HG03432 (cell line): ENCODE results near the gene SPATS2.

Experiments used
- ATAC-seq: cut with Tn5 transposase; IDR thresholded peaks from one replicate; pipeline ENCODE4 v1.9.1; 2021; ENCODE audit warnings: mild to moderate bottlenecking, moderate library complexity; ENCODE audit not compliant: unreplicated experiment

The SPATS2 gene

GRCh38 chr12:49458816-49459215, 91.6 kb downstream of the SPATS2 start:
- ATAC-seq = no peak

DNA sequence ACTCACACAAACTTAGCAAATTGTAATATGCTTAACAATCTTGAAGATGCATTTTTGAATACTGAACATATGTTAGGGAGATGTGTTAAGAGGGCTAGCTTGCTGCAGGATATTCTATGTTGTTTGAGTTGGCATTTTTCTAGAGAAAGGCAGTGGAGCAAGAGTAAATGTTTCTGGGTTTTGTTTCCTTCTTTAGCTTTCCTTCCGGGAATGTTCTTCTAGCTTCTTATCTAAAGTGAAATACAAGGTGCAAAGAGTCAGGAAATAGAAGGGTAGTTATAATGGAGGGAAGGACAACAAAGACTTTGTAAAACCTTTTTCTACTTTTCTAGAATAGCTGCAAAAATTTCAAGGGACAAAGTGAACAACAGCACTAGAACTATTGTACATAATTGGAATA, 94.0 kb downstream of the SPATS2 start:
- no peak for ATAC-seq

GRCh38 chr12:49462083-49462744, 95.0 kb downstream of the SPATS2 start:
- no peak for ATAC-seq

GRCh38 chr12:49465132-49465531, 97.9 kb downstream of the SPATS2 start:
- ATAC-seq = no peak

- no peak for ATAC-seq
These were observed 103.7 kb downstream of the SPATS2 start for GRCh38 chr12:49470986-49471385.

- no peak for ATAC-seq
These were observed 104.3 kb downstream of the SPATS2 start for GRCh38 chr12:49471557-49471956.

DNA sequence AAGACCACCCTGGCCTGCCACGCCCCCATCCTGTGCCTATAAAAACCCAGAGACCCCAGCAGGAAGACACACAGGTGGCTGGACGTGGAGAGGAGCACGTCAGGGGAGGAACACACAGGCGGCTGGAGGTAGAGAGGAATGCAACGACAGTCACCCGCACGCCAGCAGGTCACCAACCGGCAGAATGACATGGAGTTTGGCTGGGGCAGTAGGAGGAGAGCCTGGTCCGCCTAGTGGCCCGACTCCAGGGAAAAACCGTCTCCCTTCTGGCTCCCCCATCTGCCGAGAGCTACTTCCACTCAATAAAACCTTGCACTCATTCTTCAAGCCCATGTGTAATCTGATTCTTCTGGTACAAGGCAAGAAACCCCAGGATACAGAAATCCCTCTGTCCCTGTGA, 108.8 kb downstream of the SPATS2 start:
- ATAC-seq = no peak

DNA sequence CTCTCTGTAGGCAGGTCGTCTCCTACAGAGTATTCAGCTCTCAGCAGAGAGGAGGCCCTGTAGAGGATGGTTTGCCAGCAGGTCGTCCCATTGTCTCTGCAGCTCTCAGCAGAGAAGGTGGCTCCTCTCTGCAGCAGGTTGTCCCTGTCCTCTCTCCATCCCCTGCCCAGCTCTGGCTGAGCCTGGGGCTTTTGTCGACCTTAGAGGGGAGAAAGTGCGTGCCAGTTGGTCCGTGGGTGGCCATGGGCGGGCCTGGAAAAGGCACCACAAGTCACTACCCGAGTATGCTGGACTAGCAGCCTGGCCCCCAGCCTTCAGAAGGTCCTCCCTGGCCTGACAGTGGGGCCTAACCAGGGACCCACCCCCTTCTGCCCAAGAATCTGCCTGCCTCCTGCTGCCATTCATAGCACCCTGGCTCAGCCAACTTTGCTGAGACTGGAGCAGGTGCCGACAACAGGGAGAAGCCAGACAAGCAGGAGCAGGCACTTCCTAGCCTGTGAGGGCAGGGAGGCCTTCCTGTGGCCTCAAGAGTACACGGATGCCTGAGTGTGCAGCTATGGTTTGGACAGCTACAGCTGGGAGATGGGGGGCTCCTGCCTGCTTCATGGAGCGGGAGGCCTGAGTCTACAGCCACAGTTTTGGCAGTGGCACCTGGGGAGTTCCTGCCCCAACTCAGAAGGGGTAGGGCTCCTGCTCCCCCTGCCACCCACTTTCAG, 111.8 kb downstream of the SPATS2 start:
- no peak for ATAC-seq

DNA sequence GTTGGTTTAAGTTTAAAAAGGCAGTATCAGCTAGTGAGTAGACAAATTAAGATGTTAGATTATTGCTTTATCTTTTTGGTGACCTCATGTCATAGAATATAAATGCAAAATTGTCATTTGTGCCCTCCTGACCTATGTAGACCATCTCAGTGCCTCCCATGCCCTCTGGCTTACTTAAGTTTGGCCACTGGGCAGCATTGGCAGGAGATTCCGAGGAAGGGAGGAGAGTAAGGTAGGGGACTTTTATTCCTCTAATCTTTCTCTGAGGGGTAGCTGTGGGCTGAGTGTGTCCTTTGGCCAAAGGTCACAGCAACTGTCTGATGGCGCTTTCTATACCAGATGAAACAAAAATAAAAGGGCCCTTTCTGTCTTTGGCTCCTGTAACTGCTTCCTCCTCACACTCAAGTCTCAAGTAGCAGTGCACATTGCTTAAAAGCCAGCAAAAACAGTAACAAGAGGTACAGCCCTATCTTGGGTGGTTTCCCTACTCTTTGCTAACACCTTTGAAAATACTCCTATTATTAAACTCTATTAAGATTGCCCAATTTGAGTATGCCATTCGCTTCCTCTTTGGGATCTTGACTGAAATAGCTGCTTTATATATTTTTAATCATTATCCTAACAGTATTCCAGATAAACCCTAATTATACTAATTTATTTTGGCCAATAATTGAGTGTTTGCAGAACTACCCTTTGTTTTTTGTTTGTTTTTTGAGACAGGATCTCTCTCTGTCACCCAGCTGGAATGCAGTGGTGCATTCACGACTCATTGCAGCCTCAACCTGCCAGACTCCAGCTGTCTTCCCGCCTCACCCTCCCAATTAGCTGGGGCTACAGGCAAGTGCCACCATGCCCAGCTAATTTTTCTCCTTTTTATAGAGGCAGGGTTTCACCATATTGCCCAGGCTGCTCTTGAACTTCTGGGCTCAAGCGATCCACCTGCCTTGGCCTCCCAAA, 115.1 kb downstream of the SPATS2 start:
- no peak for ATAC-seq

DNA sequence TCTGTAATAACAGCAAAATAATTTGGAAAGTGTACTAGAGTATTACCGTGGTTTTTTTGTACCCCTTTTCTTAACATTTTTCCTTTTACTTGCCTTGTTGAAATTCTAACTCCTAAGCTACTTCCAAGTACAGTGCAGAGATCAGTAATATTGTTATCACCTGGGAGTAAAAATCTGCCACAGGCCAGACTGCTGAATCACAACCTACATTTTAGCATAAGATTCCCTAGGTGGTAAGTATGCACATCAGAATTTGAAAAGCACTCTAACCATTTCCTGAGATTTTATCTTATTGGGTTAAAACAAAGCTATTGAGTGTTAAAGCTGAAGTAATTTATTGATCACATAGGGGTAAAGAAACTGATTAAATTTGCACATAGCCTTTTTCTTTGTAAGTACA, 116.4 kb downstream of the SPATS2 start:
- no peak for ATAC-seq

DNA sequence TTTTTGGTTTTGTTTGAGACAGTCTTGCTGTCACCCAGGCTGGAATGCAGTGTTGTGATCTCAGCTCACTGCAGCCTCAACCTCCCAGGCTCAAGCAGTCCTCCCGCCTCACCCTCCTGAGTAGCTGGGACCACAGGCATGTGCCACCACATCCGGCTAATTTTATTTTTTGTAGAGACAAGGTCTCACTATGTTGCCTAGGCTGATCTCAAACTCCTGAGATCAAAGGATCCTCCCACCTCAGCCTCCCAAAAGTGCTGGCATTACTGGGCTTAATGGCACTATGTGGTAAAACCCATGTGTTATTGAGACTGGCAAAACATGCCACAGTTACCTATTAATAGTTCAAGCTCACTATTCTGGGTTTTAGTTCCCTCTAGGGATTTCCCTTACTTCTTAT, 120.3 kb downstream of the SPATS2 start:
- ATAC-seq = no peak

DNA sequence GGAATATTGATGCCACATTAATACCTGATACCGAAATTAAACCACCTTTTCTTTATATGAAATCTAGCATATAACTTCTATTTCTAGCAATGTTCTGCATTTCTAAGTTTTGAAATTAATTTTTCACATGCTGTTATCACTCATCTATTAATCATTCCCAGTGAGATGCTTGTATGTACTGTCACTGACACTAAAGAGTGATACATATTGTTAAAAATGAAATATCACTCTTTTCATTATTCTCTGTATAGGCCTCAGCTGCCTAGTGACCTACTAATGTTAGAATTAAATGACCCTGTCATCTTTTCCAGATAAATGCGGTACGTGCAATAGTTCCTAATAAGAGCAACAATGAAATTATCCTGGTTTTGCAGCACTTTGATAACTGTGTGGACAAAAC, 121.9 kb downstream of the SPATS2 start:
- ATAC-seq = no peak

GRCh38 chr12:49489720-49490119, 122.5 kb downstream of the SPATS2 start:
- ATAC-seq = no peak

DNA sequence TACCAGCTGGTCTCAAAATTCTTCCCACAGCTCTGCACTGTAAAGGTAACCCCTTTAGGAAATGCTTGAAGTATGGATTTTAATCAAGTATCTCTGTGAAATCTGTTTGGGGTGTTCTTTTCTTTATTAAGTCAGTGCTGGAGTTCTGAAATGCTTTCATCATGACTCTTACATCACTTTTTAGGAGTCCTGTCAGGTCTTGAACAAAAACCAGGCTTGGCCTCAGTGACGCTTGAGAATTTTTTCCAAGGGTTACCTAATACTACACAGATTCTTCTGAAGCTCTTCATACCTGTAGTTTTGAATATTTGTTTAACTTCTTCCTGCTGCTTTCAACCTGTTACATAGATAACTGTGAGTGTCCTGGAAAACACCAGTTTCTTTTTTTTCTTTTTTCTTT, 124.6 kb downstream of the SPATS2 start:
- ATAC-seq = no peak

GRCh38 chr12:49493900-49494299, 126.6 kb downstream of the SPATS2 start:
- no peak for ATAC-seq

DNA sequence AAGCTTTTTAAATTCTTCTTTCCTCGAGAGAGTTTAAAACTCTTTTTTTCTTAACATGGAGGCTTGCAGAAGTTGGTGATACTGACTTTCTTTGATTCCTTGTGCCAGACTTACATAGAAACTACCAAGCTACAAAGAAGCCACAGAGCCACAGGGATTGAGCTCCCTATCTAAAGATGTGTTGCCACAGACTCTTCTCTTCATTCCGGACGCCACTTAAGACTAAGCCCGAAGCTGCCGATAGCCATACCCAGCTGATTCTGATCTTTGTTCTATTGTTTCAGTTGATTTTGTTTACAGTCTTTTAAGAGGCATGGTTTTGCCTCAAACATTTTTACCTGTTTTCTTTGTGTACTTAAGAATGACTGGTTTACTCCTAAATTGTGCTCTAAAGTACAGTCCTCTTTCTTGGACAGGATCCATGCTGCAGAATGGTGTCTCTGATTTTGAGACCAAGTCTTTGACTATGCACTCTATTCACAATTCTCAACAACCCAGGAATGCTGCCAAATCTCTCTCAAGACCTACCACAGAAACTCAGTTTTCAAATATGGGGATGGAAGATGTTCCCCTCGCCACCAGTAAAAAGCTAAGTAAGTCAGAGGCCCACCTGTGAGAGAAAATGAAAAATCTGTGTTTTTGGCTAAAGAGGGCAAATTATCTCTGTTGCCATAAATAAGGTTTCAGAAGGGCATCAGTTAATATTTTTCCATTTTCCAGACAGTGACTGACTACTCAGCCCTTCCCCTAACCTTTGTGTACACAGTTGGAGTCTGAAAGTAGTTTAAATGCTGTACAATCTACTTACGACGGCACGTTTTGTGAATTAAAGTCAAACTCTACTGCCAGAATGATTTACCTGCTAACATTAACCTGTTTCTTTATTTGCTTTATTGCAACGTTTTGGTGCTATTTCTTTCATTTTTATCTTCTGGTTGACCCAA, 129.4 kb downstream of the SPATS2 start:
- ATAC-seq = no peak

DNA sequence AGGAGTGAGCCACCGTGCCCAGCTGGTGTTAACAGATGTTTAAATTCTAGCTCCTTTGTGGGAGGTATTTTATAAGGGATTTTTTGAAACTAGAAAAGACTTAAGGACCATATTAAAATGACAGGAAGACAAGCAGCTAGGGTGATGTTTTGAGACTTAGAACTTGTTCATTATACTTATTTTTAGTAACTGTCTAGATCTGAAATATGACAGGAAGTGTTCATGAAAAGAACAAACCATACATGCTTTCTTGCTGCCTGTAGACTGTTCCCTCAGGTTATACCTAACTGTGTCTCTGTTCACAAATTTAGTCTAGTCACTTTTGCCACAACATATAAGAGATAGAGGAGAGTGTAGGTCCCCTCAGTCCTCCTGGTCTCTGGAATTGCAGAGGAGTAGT, 134.6 kb downstream of the SPATS2 start:
- ATAC-seq = no peak

GRCh38 chr12:49502590-49502989, 135.3 kb downstream of the SPATS2 start:
- no peak for ATAC-seq

DNA sequence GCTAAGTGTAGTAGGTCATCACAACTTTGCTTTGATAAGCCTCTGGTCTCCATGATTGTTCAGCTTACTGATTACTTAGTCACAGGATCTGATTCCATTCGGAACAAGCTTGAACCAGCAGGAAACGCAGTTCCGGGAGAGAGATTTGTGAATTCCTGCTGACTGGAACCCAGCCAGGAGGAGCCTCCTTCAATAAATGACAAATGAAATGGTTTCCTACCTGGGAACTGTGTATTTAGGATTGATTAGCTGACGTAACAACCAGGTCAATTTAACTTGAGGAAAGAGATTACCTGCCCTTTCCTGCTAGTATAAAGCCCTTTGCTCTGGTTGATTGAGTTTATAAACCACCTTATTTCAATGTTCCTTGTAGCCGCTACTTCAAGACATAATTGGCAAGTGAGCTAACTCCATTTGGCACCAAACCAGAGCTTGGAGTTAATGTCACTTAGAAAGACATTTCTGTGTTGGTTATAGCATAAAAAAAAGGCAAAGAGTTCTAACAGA, 136.5 kb downstream of the SPATS2 start:
- no peak for ATAC-seq

GRCh38 chr12:49505672-49506071, 138.4 kb downstream of the SPATS2 start:
- no peak for ATAC-seq
